Fibroblast of skin of abdomen (primary cell): ENCODE measurements around the gene ZNG1C.
"Not testable (repeated sequence)": the region's sequence is repeated elsewhere in the genome, so short reads cannot be mapped to it uniquely, and the experiment has no call there.

Source experiments
- DNase-seq: peaks from one replicate; pipeline ENCODE4 v3.0.0-alpha.2; 2013

The ZNG1C gene

DNA sequence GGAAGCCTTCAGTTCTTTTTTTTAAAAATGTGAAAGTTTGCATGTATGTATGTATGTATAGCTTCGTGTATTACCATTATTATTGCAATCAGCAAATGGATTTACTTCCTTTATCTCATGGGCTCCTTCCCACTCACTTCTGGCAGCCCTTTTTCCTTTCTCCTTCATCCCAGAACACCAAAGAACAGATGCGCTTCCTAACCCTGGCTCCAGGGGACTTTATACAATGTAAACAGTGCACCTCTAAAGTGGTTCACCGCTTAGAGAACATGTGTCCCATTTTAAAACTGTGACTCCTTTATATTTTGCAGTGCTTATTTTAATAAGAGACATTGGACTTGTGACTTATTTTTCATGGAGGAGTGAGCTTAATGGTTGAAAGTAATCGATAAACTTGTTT is 101.5 kb downstream of the ZNG1C start:
- DNase-seq, result not testable (repeated sequence)

GRCh38 chr9:68343992-68344391 is 102.2 kb downstream of the ZNG1C start:
- not testable (repeated sequence) for DNase-seq
